GM18868 (cell line): ENCODE measurements around the gene ASCL4.
"Not testable (repeated sequence)": the region's sequence is repeated elsewhere in the genome, so short reads cannot be mapped to it uniquely, and the experiment has no call there.

Experiments
- ATAC-seq: cut with Tn5 transposase; IDR thresholded peaks from one replicate; pipeline ENCODE4 v1.9.1; 2021; ENCODE audit warnings: mild to moderate bottlenecking, moderate library complexity; ENCODE audit not compliant: unreplicated experiment

The ASCL4 gene

GRCh38 chr12:107774349-107775029, at the start of gene ASCL4:
Gene ASCL4 (plus strand): TSS chr12:107774704. CDS start chr12:107775219, 515 bp downstream.
- ATAC-seq: no peak

GRCh38 chr12:107727327-107727726, 47.2 kb upstream of the ASCL4 start:
- not testable (repeated sequence) for ATAC-seq

DNA sequence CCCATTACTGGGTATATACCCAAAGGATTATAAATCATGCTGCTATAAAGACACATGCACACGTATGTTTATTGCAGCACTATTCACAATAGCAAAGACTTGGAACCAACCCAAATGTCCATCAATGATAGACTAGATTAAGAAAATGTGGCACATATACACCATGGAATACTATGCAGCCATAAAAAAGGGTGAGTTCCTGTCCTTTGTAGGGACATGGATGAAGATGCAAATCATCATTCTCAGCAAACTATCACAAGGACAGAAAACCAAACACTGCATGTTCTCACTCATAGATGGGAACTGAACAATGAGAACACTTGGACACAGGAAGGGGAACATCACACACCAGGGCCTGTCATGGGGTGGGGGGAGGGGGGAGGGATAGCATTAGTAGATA, 46.8 kb upstream of the ASCL4 start:
- not testable (repeated sequence) for ATAC-seq

- no peak for ATAC-seq
Observed at GRCh38 chr12:107730618-107731341, 43.7 kb upstream of the ASCL4 start.

DNA sequence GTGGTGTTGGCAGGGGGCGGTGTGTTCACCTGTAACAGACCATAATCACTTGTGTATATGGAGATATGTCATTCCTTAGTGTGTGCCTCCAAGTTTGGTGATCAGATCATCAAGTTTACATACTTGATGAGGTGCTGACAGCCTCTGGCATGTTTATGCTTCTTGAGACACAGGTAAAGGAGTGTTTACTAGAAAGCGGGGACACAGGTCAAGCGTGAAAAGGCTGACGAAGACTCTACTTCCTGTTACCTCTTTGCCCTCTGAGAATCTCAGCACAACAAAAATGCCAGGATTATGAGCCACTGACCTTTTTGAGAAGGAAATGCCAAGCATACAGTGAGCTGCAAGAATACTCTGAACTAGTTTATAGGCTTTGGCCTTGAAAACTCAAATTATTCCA, 43.1 kb upstream of the ASCL4 start:
- no peak for ATAC-seq

- no peak for ATAC-seq
Observed at GRCh38 chr12:107732365-107732764, 42.1 kb upstream of the ASCL4 start.

GRCh38 chr12:107734139-107734538, 40.4 kb upstream of the ASCL4 start:
- no peak for ATAC-seq

- ATAC-seq: no peak
Observed at GRCh38 chr12:107735763-107736162, 38.7 kb upstream of the ASCL4 start.

GRCh38 chr12:107736914-107737313, 37.6 kb upstream of the ASCL4 start:
- ATAC-seq: peak; percentile 99

DNA sequence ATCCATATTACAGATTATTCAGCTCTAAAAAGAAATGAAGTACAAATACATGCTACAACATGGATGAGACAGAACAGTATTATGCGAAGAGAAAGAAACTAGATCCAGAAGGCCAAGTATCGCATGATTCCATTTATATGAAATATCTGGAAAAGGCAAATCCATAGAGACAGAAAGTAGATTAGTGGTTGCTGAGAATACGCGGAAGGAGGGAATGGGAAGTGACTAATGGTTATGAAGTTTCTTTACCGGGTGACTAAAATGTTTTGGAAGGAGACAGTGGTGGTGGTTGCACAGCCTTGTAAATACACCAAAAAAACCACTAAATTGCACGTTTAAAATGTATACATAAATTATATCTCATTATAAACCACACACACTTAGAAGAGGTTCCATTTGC, 26.0 kb upstream of the ASCL4 start:
- no peak for ATAC-seq

DNA sequence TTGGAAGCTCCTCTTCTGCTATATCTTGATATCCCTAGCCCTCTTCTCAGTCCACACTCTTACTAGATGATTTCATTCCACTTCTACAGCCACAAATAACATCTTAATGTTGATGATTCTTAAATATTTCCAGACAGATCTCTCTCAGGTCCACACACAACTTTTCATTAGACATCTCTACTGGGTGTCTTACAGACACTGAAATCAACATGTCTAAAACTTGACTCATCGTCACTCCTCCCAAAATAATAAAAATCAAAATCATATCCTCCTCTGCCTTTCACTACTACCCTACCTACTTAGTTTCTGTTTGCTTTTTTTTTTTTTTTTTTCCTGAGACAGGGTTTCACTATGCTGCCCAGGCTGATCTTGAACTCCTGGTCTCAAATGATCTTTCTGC, 25.4 kb upstream of the ASCL4 start:
- ATAC-seq: no peak

GRCh38 chr12:107759410-107759809, 15.1 kb upstream of the ASCL4 start:
- ATAC-seq: no peak

- ATAC-seq: peak; percentile 25
Observed at GRCh38 chr12:107760207-107760808, 14.2 kb upstream of the ASCL4 start.

DNA sequence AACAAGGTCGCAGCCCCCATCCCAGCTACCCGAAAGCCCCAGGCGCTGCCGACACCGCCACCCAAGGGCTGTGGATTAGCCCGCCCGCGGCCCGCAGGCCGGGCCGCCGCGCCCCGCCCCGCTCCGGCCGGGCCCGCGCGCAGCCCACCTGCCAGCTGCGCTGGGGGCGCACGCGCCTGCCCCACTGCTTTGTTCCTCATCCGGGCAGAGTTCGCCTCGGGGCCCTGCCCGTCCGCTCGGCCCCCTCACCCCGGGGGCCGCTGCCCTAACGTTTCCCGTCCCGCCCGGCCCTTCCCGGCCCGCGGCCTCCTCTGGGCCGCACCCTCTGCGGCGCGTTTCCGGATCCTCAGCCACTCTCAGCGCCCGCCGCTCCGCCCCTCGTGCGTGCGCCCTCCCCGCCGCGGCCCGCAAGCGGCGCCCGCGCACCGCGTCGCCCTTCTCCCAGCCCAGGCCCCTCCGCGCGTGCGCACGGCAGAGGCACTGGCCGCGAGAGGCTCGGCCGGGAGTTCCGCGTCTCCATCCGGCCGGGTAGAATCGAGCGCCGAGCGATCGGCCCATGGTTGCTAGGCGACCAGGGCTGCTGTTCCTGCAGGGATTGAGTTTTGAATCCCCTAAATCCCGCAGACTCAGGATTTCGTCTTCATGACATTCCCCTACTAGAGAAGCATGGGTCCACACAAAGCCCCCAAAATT, 13.5 kb upstream of the ASCL4 start, which contains the start of gene PRDM4:
Gene PRDM4 (minus strand): TSS at position 329 of the 693 bp plus-strand sequence. CDS start 622 bp downstream, outside the sequence.
- peak; percentile 96 for ATAC-seq

- ATAC-seq: peak; percentile 8
Observed at GRCh38 chr12:107761502-107761904, 13.0 kb upstream of the ASCL4 start.

- no peak for ATAC-seq
Observed at GRCh38 chr12:107762874-107763273, 11.6 kb upstream of the ASCL4 start.

GRCh38 chr12:107764626-107765025, 9.9 kb upstream of the ASCL4 start:
- no peak for ATAC-seq

DNA sequence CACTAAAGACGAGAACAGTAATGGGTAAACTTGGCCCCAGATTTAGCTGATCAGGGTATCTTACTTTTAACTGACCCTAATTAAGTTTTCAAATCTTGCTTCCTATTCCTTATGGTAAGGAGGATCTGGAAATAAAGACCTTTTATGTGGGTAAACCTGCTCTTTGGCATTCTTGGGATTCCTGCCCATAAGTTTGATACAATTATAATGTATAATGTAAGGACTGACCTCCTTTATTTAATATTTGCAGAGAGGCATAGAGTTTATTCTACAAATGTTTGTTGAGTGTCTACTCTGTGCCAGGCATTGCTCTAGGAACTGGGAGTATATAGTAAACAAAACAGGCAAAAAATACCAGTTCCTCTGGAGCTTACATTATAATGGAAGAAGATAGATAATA, 9.2 kb upstream of the ASCL4 start:
- ATAC-seq: no peak

- no peak for ATAC-seq
Observed at GRCh38 chr12:107767466-107767865, 7.0 kb upstream of the ASCL4 start.

DNA sequence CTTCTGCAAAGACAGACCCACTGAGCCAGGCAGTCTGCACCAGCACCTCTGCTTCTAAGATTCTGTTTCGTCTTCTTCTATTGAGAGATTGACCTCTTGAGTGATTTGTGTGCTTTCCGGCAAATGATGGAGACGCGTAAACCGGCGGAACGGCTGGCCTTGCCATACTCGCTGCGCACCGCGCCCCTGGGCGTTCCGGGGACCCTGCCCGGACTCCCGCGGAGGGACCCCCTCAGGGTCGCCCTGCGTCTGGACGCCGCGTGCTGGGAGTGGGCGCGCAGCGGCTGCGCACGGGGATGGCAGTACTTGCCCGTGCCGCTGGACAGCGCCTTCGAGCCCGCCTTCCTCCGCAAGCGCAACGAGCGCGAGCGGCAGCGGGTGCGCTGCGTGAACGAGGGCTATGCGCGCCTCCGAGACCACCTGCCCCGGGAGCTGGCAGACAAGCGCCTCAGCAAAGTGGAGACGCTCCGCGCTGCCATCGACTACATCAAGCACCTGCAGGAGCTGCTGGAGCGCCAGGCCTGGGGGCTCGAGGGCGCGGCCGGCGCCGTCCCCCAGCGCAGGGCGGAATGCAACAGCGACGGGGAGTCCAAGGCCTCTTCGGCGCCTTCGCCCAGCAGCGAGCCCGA, 703 bp downstream of the ASCL4 start:
- no peak for ATAC-seq

DNA sequence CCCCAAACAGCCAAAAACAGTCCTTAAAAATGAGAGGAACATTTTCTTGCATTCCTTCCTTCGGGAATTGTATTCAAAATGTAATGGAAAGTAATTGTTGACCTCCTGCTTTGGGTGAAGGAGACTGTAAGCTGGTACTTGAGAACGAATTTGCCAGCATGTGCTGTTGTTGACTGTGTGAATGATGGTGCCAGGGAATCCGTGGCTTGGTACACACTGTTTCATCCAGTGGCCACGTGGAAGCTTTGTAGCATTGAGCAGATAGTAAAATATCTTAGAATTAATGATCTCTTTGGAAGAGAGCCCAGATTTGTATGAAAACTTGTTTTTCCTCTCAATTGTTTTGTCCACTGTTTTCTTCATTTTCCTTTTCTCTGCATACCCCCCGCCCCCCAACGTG, 1.7 kb downstream of the ASCL4 start:
- ATAC-seq: no peak
